Measurements from ENCODE around the gene HOXA11.

The HOXA11 gene

GRCh38 chr7:27185013-27185853 is at the start of gene HOXA11:
Gene HOXA11, minus strand, starts transcription at chr7:27185232. Its CDS starts 88 bp downstream, at chr7:27185144.
- no peak for DNase-seq (ENCODE audit: low read depth in 2 of 2)

GRCh38 chr7:27229448-27229847 is 44.4 kb upstream of the HOXA11 start:
- no peak for DNase-seq (ENCODE audit: low read depth in 2 of 2)

GRCh38 chr7:27224983-27225934 is 40.2 kb upstream of the HOXA11 start:
- no peak for DNase-seq (ENCODE audit: low read depth in 2 of 2)

DNA sequence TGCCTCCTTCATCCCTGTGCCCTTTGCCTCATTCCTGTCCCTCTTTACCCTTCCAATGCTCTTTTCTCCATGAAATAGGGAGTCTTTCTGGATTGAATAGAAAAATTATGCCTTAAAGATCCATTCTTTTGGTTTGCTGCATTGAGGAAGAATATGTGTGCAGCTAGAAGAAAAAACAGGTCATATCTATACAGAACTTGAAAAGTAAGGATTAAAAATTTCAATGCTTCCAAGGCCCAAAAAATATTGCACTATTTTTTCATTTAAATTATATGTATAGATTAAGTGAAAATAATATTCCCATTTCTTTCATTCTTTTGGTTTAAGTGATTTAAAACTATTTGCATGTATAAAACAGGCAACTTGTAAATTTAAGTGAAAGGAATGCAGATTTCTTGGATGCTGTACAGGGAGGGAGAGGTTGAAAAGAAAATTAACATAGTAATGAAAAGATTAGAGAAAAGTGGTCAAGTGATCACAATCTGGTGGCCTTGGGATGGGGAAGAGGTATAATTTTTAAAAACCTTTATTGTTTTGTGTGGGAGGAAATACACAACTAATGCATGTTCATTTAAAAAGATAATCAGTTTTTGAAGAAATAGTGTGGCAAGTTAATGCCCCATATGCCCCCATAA is 39.0 kb upstream of the HOXA11 start:
- no peak for DNase-seq (ENCODE audit: low read depth in 2 of 2)

GRCh38 chr7:27221201-27221797 is 36.3 kb upstream of the HOXA11 start:
- DNase-seq (ENCODE audit: low read depth in 2 of 2): no peak

GRCh38 chr7:27220440-27220955 is 35.5 kb upstream of the HOXA11 start:
- no peak for DNase-seq (ENCODE audit: low read depth in 2 of 2)

GRCh38 chr7:27219821-27220220 is 34.8 kb upstream of the HOXA11 start:
- no peak for DNase-seq (ENCODE audit: low read depth in 2 of 2)

DNA sequence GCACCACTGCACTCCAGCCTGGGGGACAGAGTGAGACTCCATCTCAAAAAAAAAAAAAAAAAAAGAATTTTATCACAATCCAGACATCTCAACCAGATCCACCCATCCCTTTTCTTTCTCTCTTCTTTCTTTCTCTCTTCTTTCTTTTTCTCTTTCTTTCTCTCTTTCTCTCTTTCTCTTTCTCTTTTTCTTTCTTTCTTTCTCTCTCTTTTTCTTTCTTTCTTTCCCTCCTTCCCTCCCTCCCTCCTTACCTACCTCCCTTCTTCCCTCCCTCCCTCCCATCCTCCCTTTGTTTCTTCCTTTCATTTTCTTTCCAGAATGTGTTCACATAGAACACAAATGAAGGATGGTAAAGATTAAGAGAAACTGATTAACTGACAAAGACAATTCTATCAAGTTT is 32.9 kb upstream of the HOXA11 start:
- no peak for DNase-seq (ENCODE audit: low read depth in 2 of 2)

GRCh38 chr7:27215356-27215755 is 30.3 kb upstream of the HOXA11 start:
- no peak for DNase-seq (ENCODE audit: low read depth in 2 of 2)

GRCh38 chr7:27214239-27214950 is 29.4 kb upstream of the HOXA11 start:
- no peak for DNase-seq (ENCODE audit: low read depth in 2 of 2)

- no peak for DNase-seq (ENCODE audit: low read depth in 2 of 2)
Measured at GRCh38 chr7:27213433-27214238, 28.6 kb upstream of the HOXA11 start.

DNA sequence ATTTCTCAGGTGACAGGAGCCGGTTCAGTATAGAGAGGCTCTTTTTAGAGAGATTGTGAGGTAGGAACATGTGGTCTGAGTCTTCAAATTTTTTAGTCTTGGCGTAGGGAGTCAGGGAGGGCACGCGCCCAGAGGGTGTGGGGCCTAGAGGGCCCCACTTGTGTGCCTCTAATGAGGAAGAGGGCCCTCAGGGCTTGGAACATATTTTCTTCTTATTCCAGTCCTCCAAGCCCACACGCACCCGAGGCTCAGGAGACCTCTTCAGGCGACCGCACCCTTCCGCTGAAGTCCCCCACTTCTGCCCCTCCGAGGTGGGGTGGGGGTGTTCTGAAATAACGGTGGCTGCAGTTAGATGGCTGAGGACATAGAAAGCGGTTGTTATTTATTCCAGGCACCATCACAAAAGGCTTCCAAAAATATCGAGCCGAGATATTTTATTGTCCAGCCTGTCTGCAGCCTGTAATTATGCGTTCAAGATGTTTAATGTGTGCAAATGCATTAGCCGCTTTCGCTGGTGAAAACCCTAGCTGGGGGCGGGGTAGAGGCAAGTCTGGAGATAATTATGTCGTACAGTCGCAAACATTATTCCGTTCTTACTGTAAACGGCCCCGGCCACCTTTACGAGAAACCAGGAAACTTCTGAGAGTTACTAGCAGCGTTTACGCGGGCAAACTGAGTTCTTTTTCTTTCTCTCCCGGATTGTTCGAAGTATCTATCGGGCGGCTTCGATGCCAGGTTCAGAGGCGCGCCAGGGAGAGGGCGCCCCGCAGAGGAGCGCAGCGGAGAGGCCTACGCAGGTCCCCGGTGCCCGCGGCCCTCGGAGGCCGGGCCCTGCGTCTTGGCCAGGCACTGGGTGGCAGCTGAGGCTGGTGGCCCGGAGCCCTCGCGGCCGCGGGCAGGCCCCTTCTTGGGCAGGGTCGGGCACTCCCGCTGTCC is 27.7 kb upstream of the HOXA11 start:
- DNase-seq (ENCODE audit: low read depth in 2 of 2): no peak

- DNase-seq (ENCODE audit: low read depth in 2 of 2): no peak
Measured at GRCh38 chr7:27211764-27212204, 26.8 kb upstream of the HOXA11 start.

DNA sequence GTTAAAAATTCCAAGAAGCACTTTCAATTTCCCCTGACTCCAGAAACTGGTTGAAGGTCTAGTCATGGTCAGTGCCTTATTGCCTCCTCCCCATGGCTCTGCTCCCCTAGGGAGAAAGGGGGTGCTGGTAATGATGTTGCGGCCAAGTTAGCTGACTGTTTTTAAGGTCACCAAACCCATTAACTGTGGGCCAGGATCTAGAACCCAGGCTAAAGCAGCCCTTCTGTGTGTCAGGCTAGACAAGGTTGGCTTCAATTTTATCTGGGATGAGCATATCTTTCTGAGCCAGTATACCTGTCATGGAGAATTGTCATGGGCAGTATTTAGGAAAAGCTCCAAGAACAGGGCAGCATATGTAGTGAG is 26.0 kb upstream of the HOXA11 start:
- DNase-seq (ENCODE audit: low read depth in 2 of 2): no peak

DNA sequence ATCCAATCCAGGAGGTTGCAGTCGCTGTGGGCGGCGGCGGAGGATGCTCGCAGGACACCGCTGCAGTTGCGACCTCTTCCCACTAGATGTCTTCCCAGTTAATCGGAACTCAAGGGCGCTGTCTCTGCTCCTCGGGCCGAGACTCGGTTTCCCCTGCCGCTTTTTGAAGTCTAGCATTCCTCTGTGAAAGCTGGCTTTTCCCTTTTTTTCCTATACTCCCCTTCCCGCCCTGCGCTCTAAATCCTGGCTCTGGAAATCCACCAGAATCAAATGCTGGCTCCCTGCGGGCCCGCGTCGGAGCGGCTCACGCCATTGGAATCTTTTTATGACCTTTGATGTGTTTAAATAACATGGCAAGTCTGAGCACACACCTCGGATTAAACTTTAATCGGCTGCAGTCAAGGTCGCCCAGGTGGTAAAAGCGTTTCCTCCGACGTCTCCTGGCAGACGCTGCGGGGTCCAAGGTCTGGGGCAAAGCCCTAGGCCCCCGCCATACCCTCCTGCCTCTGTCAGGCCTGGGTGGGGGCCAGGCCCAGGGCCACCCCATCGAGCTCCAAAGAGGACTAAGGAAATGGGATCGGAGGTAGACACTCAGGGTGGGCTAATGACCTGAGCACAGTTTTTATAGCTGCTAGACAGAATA is 25.5 kb upstream of the HOXA11 start:
- DNase-seq (ENCODE audit: low read depth in 2 of 2): no peak

DNA sequence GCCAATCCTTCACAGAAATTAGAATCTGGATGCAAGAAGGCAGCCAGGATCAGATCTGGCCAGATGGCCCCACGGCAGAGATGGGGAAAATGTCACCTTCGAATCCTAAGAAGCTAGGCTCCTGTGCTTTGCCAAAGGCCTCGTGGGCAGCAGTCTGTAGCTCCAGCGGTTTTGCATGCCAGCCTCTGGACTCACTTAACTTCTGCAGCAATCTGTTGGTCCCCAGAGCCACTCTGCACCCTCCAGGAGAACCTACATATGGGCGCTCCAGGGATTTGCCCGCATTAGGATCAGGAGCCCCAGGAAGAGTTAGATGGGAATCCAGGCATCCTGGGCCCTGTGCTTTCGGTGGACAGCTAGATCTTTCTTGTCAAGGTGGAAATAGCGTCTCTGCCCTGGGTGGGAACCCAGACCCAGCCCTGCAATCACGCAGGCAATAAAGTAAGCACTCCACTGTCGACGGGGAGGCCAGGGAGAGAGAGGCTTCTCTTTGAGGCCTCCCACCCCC is 25.0 kb upstream of the HOXA11 start:
- DNase-seq (ENCODE audit: low read depth in 2 of 2): no peak

GRCh38 chr7:27208998-27209397 is 24.0 kb upstream of the HOXA11 start:
- no peak for DNase-seq (ENCODE audit: low read depth in 2 of 2)

DNA sequence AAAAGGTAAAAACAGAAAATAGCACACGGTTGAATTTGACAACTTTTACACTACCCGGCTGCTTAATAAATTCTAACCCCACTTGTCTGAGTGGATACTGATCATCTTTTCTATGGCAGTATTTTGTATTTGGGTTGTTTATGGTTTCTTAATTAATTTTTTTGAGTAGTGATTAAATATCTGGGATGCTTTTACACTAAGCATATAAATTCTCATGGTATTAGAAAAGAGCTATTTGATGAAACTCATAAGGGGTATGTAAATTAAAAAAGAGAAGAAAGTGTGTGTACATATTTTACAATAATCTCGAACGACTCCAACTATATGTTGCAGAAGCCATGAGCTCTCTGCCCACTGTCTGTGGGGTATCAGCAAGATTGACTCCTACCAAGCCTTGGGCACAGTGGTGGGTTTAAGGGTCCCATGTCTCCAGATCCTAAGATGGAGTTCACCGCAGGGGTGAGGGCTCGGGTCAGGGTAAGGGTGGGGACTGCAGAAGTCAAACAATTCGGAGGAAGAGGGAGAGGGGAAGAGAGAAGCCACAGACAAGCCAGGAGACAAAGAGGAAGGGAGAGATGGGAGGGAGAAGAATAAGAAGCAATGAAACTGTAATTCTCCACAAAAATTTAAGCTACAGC is 22.4 kb upstream of the HOXA11 start:
- DNase-seq (ENCODE audit: low read depth in 2 of 2): no peak
